ENCODE measurements around the gene SULT1C3. TPM values are rescaled to one million over a fixed set of nuclear protein-coding genes. Genes with fewer than 3 reads are reported as not detected.

The SULT1C3 gene
- total and polyA plus RNA-seq, 2 of the 13 experiments (the other 11 are each of a cell fraction or from before 2014, with no cell fraction given): not detected

DNA sequence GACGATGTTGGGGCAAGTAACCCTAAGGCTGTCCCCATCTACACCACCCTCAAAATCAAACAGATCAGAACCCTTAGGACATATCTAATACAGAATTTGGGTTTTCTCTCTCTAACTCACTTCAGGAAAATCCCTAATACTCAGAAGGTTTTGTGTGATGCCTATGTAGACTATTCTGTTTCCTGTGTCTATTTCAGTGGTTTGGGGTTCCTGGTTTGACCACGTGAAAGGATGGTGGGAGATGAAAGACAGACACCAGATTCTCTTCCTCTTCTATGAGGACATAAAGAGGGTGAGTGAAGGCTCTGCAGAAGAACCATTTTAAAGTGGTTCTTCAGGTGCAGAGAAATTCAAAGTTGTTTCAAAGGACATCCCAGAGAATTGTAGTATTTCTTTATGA is 65.2 kb downstream of the SULT1C3 start:
- POLR2A ChIA-PET: no interaction called here
- H3K4me1 ChIP-seq (ENCODE audit: insufficient read depth, low read length): no peaks in the 10 kb centered on the region
- CTCF ChIA-PET (ENCODE audit: low intra/inter-chr PET ratio, low total read pairs): no interaction called here
- no peak for ATAC-seq
- H3K79me2 ChIP-seq (ENCODE audit: insufficient read depth, low read length): no peaks in the 10 kb centered on the region
- intact Hi-C loops (cut with micrococcal nuclease; ENCODE audit: unreplicated experiment) (no loop called here), in situ Hi-C loops (cut with HindIII; ENCODE audit: extremely low pct_ligation_motif_present, low pct_unique_long_range_greater_than_20kb) (no loop called here)
- no peak overlapping the region for H3K9ac ChIP-seq (ENCODE audit: insufficient read depth, low read depth, low read length)
- FAIRE-seq: no peak
- H3K27ac ChIP-seq (ENCODE audit: extremely low read length, insufficient read depth, low read length): no peak overlapping the region
- no peaks in the 10 kb centered on the region for H4K20me1 ChIP-seq (ENCODE audit: insufficient read depth, low read length)
- H3K27me3 ChIP-seq (ENCODE audit: control insufficient read depth in 1 of 2, insufficient read depth in 2 of 2, low read length in 2 of 2): no peaks in the 10 kb centered on the region; a peak in 1 of 5 replicates
- H3K4me2 ChIP-seq (ENCODE audit: low read depth, low read length): no peak overlapping the region
- DNase-seq (ENCODE audit: low spot score): no peak
- WGBS (ENCODE audit: low lambda C conversion rate): 42% methylated on average over 2 of the region's 2 CpGs
- H3K4me3 ChIP-seq (replicated peaks in 1 of 3; ENCODE audit: insufficient read depth in 1 of 3, low read depth in 2 of 3, low read length in 3 of 3): no peak overlapping the region
- H3K36me3 ChIP-seq (replicated peaks in 1 of 2; ENCODE audit: control insufficient read depth in 1 of 2, insufficient read depth in 2 of 2, low read length in 2 of 2): no peaks in the 10 kb centered on the region
- H3K9me3 ChIP-seq (ENCODE audit: low read length): no peaks in the 10 kb centered on the region
- BruUV-seq (replicated peaks): no TSS peak
- no peak overlapping the region for H2AFZ ChIP-seq (ENCODE audit: low read length)
- no peak for TF ChIP-seq ZNF7 (CRISPR knock-in tag; IDR thresholded peaks at IDR 0.05)
- TF ChIP-seq, protein P1, sequence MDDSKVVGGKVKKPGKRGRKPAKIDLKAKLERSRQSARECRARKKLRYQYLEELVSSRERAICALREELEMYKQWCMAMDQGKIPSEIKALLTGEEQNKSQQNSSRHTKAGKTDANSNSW (CRISPR knock-in tag; IDR thresholded peaks at IDR 0.05; ENCODE audit: borderline replicate concordance): no peak
- no peak for TF ChIP-seq ZNF12 (CRISPR knock-in tag; IDR thresholded peaks at IDR 0.05)
- TF ChIP-seq RFX3 (CRISPR knock-in tag; IDR thresholded peaks at IDR 0.05): no peak
- TF ChIP-seq, protein P2, sequence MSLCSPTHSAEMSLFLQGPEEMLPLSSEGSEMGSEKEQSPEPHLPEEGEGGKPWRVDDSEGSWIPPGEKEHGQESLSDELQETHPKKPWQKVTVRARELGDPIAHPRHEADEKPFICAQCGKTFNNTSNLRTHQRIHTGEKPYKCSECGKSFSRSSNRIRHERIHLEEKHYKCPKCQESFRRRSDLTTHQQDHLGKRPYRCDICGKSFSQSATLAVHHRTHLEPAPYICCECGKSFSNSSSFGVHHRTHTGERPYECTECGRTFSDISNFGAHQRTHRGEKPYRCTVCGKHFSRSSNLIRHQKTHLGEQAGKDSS (CRISPR knock-in tag; IDR thresholded peaks at IDR 0.05; ENCODE audit: borderline replicate concordance, low read depth): no peak
- TF ChIP-seq HNF4G (IDR thresholded peaks at IDR 0.05; ENCODE audit: borderline replicate concordance, low read depth, low read length): no peak
- TF ChIP-seq HNF4G (CRISPR knock-in tag; IDR thresholded peaks at IDR 0.05; ENCODE audit: borderline replicate concordance, low read depth): no peak
- TF ChIP-seq, protein P3, sequence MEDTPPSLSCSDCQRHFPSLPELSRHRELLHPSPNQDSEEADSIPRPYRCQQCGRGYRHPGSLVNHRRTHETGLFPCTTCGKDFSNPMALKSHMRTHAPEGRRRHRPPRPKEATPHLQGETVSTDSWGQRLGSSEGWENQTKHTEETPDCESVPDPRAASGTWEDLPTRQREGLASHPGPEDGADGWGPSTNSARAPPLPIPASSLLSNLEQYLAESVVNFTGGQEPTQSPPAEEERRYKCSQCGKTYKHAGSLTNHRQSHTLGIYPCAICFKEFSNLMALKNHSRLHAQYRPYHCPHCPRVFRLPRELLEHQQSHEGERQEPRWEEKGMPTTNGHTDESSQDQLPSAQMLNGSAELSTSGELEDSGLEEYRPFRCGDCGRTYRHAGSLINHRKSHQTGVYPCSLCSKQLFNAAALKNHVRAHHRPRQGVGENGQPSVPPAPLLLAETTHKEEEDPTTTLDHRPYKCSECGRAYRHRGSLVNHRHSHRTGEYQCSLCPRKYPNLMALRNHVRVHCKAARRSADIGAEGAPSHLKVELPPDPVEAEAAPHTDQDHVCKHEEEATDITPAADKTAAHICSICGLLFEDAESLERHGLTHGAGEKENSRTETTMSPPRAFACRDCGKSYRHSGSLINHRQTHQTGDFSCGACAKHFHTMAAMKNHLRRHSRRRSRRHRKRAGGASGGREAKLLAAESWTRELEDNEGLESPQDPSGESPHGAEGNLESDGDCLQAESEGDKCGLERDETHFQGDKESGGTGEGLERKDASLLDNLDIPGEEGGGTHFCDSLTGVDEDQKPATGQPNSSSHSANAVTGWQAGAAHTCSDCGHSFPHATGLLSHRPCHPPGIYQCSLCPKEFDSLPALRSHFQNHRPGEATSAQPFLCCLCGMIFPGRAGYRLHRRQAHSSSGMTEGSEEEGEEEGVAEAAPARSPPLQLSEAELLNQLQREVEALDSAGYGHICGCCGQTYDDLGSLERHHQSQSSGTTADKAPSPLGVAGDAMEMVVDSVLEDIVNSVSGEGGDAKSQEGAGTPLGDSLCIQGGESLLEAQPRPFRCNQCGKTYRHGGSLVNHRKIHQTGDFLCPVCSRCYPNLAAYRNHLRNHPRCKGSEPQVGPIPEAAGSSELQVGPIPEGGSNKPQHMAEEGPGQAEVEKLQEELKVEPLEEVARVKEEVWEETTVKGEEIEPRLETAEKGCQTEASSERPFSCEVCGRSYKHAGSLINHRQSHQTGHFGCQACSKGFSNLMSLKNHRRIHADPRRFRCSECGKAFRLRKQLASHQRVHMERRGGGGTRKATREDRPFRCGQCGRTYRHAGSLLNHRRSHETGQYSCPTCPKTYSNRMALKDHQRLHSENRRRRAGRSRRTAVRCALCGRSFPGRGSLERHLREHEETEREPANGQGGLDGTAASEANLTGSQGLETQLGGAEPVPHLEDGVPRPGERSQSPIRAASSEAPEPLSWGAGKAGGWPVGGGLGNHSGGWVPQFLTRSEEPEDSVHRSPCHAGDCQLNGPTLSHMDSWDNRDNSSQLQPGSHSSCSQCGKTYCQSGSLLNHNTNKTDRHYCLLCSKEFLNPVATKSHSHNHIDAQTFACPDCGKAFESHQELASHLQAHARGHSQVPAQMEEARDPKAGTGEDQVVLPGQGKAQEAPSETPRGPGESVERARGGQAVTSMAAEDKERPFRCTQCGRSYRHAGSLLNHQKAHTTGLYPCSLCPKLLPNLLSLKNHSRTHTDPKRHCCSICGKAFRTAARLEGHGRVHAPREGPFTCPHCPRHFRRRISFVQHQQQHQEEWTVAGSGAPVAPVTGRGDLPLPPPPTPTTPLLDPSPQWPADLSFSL (CRISPR knock-in tag; IDR thresholded peaks at IDR 0.05): no peak
- no peak for TF ChIP-seq REPIN1 (CRISPR knock-in tag; IDR thresholded peaks at IDR 0.05; ENCODE audit: borderline replicate concordance, low read depth)

All from HepG2 (cell line).